CD4-positive, alpha-beta T cell treated with Interleukin-12 subunit alpha and Interleukin-12 subunit beta, for 1 hour (primary cell): Measurements from ENCODE around the gene DSG4.

Experiments
- DNase-seq: peaks from one replicate; pipeline ENCODE4 v3.0.0-alpha.2; 2020

The DSG4 gene

GRCh38 chr18:31409276-31409675 is 32.7 kb downstream of the DSG4 start:
- DNase-seq = no peak

GRCh38 chr18:31410716-31411483 is 34.3 kb downstream of the DSG4 start:
- DNase-seq = no peak

GRCh38 chr18:31413137-31413536 is 36.6 kb downstream of the DSG4 start:
- no peak for DNase-seq

GRCh38 chr18:31417850-31418249 is 41.3 kb downstream of the DSG4 start:
- DNase-seq = no peak

- no peak for DNase-seq
Measured at GRCh38 chr18:31419457-31419932, 42.9 kb downstream of the DSG4 start.

GRCh38 chr18:31420032-31420431 is 43.5 kb downstream of the DSG4 start:
- DNase-seq = no peak

- no peak for DNase-seq
Measured at GRCh38 chr18:31420524-31420923, 43.9 kb downstream of the DSG4 start.

- no peak for DNase-seq
Measured at GRCh38 chr18:31424383-31424988, 47.9 kb downstream of the DSG4 start.

- DNase-seq = no peak
Measured at GRCh38 chr18:31426021-31426420, 49.4 kb downstream of the DSG4 start.

- no peak for DNase-seq
Measured at GRCh38 chr18:31426871-31427406, 50.4 kb downstream of the DSG4 start.

GRCh38 chr18:31428211-31428610 is 51.6 kb downstream of the DSG4 start:
- no peak for DNase-seq

GRCh38 chr18:31429623-31430022 is 53.0 kb downstream of the DSG4 start:
- DNase-seq = no peak

GRCh38 chr18:31430072-31430471 is 53.5 kb downstream of the DSG4 start:
- DNase-seq = no peak

- DNase-seq = no peak
Measured at GRCh38 chr18:31430554-31430953, 54.0 kb downstream of the DSG4 start.

- no peak for DNase-seq
Measured at GRCh38 chr18:31432316-31432715, 55.7 kb downstream of the DSG4 start.

GRCh38 chr18:31436825-31437224 is 60.2 kb downstream of the DSG4 start:
- no peak for DNase-seq

GRCh38 chr18:31438402-31438801 is 61.8 kb downstream of the DSG4 start:
- no peak for DNase-seq

- DNase-seq = no peak
Measured at GRCh38 chr18:31439807-31440325, 63.3 kb downstream of the DSG4 start.

GRCh38 chr18:31440787-31441186 is 64.2 kb downstream of the DSG4 start:
- no peak for DNase-seq

- DNase-seq = no peak
Measured at GRCh38 chr18:31441493-31441892, 64.9 kb downstream of the DSG4 start.

- no peak for DNase-seq
Measured at GRCh38 chr18:31444142-31444541, 67.6 kb downstream of the DSG4 start.

GRCh38 chr18:31445908-31446307 is 69.3 kb downstream of the DSG4 start:
- no peak for DNase-seq

- DNase-seq = no peak
Measured at GRCh38 chr18:31446854-31447253, 70.3 kb downstream of the DSG4 start.
